Ectodermal cell (in vitro differentiated cells): ENCODE results near the gene C2.

Experiments
- H3K27ac ChIP-seq: 2 replicates; pipeline ENCODE4 v1.7.0; 2013; ENCODE audit warnings: mild to moderate bottlenecking, low read depth, low read length; ENCODE audit not compliant: insufficient read depth, poor library complexity, severe bottlenecking
- H3K27me3 ChIP-seq: 2 replicates; pipeline ENCODE4 v1.7.0; 2013; ENCODE audit warnings: mild to moderate bottlenecking, low read length; ENCODE audit not compliant: insufficient read depth, control insufficient read depth, poor library complexity, severe bottlenecking
- H3K36me3 ChIP-seq: one replicate; pipeline ENCODE4 v1.7.0; 2013; ENCODE audit warnings: low read length; ENCODE audit not compliant: control insufficient read depth, insufficient read depth
- H3K4me1 ChIP-seq: one replicate; pipeline ENCODE4 v1.7.0; 2013; ENCODE audit warnings: low read length; ENCODE audit not compliant: control insufficient read depth, insufficient read depth
- H3K4me3 ChIP-seq: 2 replicates; pipeline ENCODE4 v1.7.0; 2013; ENCODE audit warnings: low read depth, low read length, control low read depth; ENCODE audit not compliant: insufficient read depth
- H3K9me3 ChIP-seq: 2 replicates; pipeline ENCODE4 v1.7.0; 2013; ENCODE audit warnings: mild to moderate bottlenecking, low read length, moderate library complexity; ENCODE audit not compliant: control insufficient read depth
- WGBS, 2 experiments: methylation state at CpG; one replicate each; pipeline ENCODE4 v1.1.7; 2013; ENCODE audit warnings: missing lambda C conversion rate in 2 of 2; 5-methylcytosine and 5-hydroxymethylcytosine counted together

Gene C2

GRCh38 chr6:31954511-31954910, 27.0 kb downstream of the C2 start:
- Histone ChIP-seq H3K4me3 (no peak overlapping the region), H3K9me3 (no peaks in the 10 kb centered on the region), H3K36me3 (peaks cover 34% of the 10 kb centered on the region), H3K4me1 (peaks cover 7% of the 10 kb centered on the region), H3K27me3 (no peaks in the 10 kb centered on the region), H3K27ac (no peak overlapping the region)
- WGBS, 2 experiments: 96% methylated on average over 28 of the region's 28 CpGs

GRCh38 chr6:31956796-31957195, 29.3 kb downstream of the C2 start:
- Histone ChIP-seq H3K4me1 (peaks cover 11% of the 10 kb centered on the region), H3K27ac (no peak overlapping the region), H3K27me3 (no peaks in the 10 kb centered on the region), H3K9me3 (no peaks in the 10 kb centered on the region), H3K36me3 (peaks cover 34% of the 10 kb centered on the region), H3K4me3 (no peak overlapping the region)
- 97 to 98% methylated on average over 3 of the region's 3 CpGs for WGBS, 2 experiments

DNA sequence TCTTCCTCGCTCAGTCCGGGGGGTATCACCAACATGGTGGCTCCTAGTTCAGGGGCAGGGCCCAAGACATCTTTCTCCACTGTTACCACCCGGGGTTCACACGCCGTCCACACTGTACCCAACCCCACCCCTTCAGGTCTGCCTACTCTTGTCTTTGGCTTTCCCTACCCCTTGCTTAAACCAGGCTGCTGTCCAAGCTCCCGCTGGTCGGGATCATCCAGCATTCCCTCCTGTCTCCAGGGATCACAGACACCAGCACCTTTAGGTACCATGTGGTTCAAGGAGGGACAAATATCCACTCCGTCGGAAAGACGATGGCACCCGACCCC, 30.9 kb downstream of the C2 start:
- Histone ChIP-seq H3K9me3 (no peaks in the 10 kb centered on the region), H3K36me3 (peaks cover 43% of the 10 kb centered on the region), H3K27ac (no peak overlapping the region), H3K27me3 (no peaks in the 10 kb centered on the region), H3K4me1 (peaks cover 11% of the 10 kb centered on the region), H3K4me3 (peak overlapping the region; percentile 94)
- 9 to 12% methylated on average over 11 of the region's 11 CpGs for WGBS, 2 experiments

GRCh38 chr6:31958741-31959739, 31.5 kb downstream of the C2 start, which contains the start of the genes NELFE and SKIC2:
NELFE (minus strand) TSS chr6:31958971; CDS start chr6:31958446, 525 bp downstream.
SKIC2 (plus strand) TSS chr6:31959175; CDS start chr6:31959193, 18 bp downstream.
- WGBS, 2 experiments: 1% methylated on average over 59 of the region's 59 CpGs
- H3K27me3 ChIP-seq: no peaks in the 10 kb centered on the region
- peaks cover 48% of the 10 kb centered on the region for H3K36me3 ChIP-seq

DNA sequence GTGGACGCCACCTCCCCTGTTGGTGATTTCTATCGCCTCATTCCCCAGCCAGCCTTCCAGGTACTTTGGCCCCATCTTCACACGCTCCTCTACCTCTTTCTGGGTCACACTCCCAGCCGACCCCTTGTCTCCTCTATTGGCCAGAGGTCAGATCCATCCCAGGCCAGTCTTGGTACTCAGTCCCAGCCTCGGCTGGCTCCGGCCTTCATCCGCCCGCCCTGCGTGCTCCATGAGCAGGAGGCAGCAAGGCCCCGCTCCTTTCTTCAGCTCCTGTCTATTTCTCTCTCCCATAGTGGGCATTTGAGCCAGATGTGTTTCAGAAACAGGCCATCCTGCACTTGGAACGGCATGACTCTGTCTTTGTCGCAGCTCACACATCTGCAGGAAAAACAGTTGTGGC, 34.1 kb downstream of the C2 start:
- H3K9me3 ChIP-seq: no peaks in the 10 kb centered on the region
- no peak overlapping the region for H3K4me3 ChIP-seq
- peaks cover 45% of the 10 kb centered on the region for H3K36me3 ChIP-seq
- peaks cover 11% of the 10 kb centered on the region for H3K4me1 ChIP-seq
- 91% methylated on average over 12 of the region's 12 CpGs for WGBS, 2 experiments
- no peak overlapping the region for H3K27ac ChIP-seq
- H3K27me3 ChIP-seq: no peaks in the 10 kb centered on the region

More at GRCh38 chr6:31958741-31959739, 31.5 kb downstream of the C2 start, which contains the start of the genes NELFE and SKIC2:
- Histone ChIP-seq H3K4me3 (peak within 1 kb of the TSS; percentile 94), H3K9me3 (no peaks in the 10 kb centered on the region), H3K4me1 (peaks cover 11% of the 10 kb centered on the region), H3K27ac (peak within 1 kb of the TSS; percentile 72)

DNA sequence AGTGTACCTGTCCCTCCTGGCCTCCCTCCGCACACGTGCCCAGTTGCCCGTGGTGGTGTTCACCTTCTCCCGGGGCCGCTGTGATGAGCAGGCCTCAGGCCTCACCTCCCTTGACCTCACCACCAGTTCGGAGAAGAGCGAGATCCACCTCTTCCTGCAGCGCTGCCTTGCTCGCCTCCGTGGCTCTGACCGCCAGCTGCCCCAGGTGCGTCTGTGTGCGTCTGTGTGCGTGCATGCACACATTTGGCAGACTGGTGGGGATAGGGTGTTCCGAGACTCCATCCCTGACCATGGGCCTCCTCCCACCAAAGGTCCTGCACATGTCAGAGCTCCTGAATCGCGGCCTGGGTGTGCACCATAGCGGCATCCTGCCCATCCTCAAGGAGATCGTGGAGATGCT, 36.4 kb downstream of the C2 start:
- no peak overlapping the region for H3K4me3 ChIP-seq
- no peak overlapping the region for H3K27ac ChIP-seq
- peaks cover 5% of the 10 kb centered on the region for H3K4me1 ChIP-seq
- no peaks in the 10 kb centered on the region for H3K9me3 ChIP-seq
- 96 to 97% methylated on average over 19 of the region's 19 CpGs for WGBS, 2 experiments
- H3K27me3 ChIP-seq: no peaks in the 10 kb centered on the region
- H3K36me3 ChIP-seq: peaks cover 58% of the 10 kb centered on the region

- Histone ChIP-seq H3K27me3 (no peaks in the 10 kb centered on the region), H3K9me3 (no peaks in the 10 kb centered on the region), H3K4me3 (no peak overlapping the region), H3K36me3 (peaks cover 71% of the 10 kb centered on the region), H3K4me1 (peaks cover under 1% of the 10 kb centered on the region), H3K27ac (no peak overlapping the region)
- WGBS, 2 experiments: 95 to 96% methylated on average over 13 of the region's 13 CpGs
Observed at GRCh38 chr6:31965700-31966099, 38.2 kb downstream of the C2 start.

DNA sequence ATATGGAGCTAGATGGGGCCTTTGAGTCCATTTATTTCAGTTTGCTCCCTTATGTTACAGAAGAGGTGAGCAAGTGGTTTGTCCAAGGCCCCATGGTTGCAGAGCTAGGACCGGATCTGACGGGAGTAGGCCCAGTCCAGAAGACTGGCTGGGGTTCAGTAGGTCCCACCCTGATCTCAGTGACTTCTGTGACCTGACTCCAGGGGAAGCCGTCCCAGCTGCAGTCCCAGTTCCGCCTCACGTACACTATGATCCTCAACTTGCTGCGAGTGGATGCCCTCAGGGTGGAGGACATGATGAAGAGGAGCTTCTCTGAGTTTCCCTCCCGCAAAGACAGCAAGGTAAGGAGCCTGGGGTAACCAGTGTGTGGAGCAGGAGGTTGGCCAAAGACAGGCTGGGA, 39.0 kb downstream of the C2 start:
- WGBS, 2 experiments: 94 to 95% methylated on average over 7 of the region's 7 CpGs
- no peak overlapping the region for H3K27ac ChIP-seq
- H3K4me3 ChIP-seq: no peak overlapping the region
- H3K36me3 ChIP-seq: peaks cover 69% of the 10 kb centered on the region
- H3K27me3 ChIP-seq: no peaks in the 10 kb centered on the region
- H3K9me3 ChIP-seq: no peaks in the 10 kb centered on the region
- peaks cover 7% of the 10 kb centered on the region for H3K4me1 ChIP-seq

DNA sequence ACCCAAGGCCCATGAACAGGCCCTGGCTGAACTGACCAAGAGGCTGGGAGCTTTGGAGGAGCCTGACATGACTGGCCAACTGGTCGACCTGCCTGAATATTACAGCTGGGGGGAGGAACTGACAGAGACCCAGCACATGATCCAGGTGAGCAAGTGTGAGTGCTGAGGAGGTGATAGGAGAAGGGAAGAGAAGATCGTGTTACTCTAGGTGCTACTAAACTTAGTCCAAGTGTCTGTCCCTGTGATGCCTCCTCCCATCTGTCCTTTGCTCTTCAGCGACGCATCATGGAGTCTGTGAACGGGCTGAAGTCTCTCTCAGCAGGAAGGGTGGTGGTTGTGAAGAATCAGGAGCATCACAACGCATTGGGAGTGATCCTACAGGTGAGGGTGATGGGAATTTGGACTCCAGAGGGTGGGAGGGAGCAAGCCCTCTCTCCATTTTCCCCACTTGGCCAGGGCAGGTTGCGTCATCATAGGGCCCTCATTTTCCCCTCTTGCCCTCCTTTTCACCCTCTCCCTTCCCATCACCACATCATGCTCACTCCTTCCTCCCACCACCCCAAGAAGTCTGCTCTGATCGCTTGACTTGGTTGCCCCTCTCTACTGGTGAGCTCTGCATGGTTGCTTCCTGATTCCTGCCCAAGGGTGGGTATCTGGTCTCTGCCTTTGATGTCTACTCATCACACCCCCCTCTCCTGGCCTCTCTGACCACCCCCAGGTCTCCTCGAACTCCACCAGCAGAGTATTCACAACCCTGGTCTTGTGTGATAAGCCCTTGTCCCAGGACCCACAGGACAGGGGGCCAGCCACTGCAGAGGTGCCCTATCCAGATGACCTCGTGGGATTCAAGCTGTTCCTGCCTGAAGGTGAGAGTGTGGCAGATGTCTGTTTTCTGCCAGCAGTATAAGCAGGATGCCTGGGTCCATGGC, 39.7 kb downstream of the C2 start:
- Histone ChIP-seq H3K9me3 (no peaks in the 10 kb centered on the region), H3K36me3 (peaks cover 62% of the 10 kb centered on the region), H3K4me3 (no peak overlapping the region), H3K27ac (no peak overlapping the region), H3K27me3 (no peaks in the 10 kb centered on the region), H3K4me1 (peaks cover 7% of the 10 kb centered on the region)
- WGBS, 2 experiments: 92 to 95% methylated on average over 10 of the region's 10 CpGs

GRCh38 chr6:31967926-31968320, 40.4 kb downstream of the C2 start:
- Histone ChIP-seq H3K36me3 (peaks cover 55% of the 10 kb centered on the region), H3K27me3 (no peaks in the 10 kb centered on the region), H3K4me3 (no peak overlapping the region), H3K27ac (no peak overlapping the region), H3K4me1 (peaks cover 7% of the 10 kb centered on the region), H3K9me3 (no peaks in the 10 kb centered on the region)
- 92 to 94% methylated on average over 3 of the region's 3 CpGs for WGBS, 2 experiments
